GM19043 (cell line): Measurements from ENCODE around the gene CACNA1S.

Source experiments
- ATAC-seq: cut with Tn5 transposase; IDR thresholded peaks from one replicate; pipeline ENCODE4 v1.9.1; 2021; ENCODE audit warnings: low read depth; ENCODE audit not compliant: unreplicated experiment

CACNA1S gene

DNA sequence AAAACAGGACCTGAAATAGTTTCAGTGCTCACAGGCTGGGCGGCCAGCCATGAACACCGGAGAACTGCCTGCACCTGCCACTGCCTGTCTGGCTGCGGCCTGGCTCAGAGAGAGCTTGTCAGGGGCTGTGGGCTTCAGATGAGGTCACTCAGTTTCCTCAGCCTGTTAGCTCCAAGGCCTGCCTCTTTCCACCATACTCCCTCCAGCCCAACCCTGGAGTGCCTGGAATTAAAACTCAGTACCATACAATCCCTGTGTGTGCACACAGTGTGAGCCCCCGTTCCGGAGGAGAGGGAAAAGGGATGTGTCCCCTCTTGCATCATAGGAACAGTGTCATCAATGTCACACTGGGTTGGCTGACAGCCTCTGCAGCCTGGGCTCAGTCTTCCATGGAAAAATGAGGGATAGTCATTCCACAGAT lies 16.2 kb downstream of the CACNA1S start:
- no peak for ATAC-seq

DNA sequence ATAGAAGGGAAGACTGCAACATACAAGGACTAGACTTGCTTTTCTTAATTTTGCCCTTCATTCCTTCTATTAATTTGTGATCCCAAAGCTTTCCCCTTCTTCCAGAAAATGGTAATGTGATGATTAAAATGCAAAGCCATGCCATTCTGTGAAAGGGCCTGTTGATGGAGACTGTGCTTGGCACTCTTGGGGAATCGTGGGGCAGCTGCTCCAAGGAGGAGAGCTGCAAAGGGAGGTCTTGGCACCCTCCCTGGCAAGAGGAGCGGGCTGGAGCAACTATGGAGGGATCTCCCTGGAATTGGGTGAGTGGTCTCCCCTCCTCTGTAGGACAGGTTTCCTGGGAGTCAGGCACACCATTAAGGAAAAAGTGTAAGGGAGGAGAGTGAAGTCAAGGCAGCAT lies 16.6 kb downstream of the CACNA1S start:
- no peak for ATAC-seq

DNA sequence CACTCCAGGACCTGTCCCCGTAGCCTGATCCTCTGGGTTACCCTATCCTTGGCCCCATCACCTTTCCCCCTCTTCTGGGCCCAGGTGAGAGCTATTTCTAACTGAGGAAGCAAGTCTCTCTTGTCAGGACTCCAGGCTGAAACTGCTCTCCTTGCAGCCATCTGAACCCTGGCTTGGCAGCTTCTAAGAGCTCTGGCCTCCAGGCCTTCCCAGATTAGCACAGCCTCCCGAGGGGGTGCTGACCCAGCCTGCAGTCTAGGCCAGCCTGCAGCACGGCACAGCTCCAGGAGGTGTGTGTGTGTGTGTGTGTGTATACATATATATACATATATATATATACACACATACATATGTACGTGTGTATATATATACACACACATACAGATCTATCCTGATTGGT lies 17.4 kb downstream of the CACNA1S start:
- no peak for ATAC-seq

DNA sequence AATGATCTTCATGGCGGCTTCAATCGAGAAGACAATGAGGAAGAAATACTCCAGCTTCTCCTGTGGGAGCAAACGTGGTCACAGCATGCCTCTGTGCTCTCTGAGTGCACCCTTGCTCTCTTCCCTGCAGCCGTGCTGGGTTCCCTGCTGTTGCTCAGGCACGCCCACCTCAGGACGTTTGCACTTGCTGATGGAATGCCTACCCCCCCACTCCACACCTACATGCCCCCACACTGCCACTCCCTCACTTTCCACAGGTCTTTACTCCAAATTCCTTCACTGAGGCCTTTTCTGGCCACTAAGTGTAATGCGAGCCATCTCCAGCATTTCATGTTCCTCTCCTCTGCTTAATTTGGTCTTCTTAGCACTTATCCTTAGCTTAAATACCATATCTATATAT lies 18.3 kb downstream of the CACNA1S start:
- ATAC-seq = no peak

DNA sequence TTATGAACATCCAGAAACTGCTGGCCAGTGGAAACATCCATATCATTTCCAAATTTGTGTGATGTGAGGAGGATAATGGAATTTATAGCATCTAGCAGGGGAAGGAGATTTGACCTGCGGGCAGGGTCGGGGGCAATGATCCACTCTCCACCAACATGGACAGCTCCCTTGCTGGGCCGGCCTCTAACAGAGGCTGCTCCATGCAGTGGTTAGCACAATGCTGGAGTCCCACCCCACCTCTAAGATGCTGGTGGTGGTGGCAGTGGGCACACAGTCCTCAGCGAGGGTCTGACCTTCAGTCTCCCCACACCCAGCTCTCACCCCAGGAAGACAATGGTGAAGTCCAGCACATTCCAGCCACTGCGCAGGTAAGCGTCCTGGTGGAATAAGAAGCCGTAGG lies 18.7 kb downstream of the CACNA1S start:
- no peak for ATAC-seq

DNA sequence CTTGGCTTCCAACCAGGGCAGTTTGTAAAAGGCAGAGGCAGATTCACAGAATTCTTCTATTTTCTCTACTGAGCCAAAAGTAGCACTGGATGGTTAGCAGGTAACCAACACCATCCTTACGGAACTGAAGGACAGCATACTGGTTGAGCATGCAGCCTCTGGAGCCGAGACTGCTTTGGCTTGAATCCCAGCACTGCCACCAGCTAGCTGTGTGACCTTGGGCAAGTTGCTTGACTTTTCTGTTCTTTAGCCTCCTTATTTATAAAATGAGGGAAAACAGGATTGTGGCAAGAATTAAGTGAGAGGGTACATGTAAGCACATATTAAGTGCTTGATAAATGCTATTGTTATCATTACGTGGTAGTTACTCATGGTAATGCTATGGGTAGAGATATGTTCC lies 19.5 kb downstream of the CACNA1S start:
- ATAC-seq = no peak

DNA sequence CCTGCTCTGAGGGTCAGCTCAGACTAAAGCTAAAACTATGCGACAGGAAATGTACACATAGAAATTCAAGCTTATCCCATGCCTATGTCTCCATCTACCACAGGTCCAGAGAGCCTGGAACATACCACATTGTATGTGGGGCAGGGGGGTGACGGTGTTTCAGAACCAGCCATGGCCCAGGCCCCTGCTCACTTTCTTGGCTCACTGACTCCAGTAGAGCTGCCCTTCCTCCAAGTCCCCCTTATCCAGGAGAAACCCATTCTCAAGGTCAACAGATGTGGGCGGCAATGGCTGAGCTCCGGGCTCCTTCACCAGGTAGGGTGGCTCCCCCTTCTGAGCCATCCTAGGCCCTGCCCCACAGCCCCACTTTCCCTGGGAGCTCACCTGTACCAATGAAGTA lies 21.0 kb downstream of the CACNA1S start:
- ATAC-seq = no peak

DNA sequence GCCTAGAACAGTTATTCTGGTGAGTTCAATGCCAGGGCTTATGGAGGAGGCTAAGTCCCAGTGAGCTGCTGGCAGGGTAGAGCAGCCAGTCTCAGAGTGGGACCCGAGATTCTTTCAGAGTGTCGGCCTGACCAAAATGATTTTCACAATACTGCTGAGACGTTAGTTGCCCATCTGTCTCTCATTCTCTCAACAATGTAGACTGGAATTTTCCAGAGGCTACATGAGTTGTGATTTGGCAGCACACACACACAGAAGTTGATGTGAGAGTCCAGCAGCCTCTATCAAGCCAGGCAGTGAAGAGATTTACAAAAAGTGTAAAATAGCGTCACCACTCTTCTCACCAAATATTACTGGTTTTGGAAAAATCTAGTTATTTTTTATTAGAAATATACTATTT lies 21.7 kb downstream of the CACNA1S start:
- no peak for ATAC-seq

DNA sequence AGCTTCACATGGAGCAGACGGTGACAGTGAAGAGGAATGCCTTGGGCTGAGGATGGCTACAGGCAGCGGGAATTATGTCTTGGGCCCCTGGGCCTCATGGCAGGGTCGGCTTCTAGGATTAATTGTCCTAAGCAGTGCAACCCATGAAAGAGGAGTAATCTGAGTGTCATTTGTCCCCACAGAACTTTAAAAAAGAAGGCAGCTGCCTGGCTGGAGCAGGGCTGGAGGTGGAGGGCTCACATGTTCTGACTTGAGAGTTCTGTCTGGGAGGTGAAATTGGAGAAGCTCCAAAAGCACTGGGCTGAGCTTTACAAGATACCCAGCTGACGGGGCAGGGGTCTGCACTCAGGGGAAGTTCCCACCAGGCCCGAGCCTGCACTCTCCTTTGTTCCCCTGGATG lies 22.6 kb downstream of the CACNA1S start:
- ATAC-seq = no peak

DNA sequence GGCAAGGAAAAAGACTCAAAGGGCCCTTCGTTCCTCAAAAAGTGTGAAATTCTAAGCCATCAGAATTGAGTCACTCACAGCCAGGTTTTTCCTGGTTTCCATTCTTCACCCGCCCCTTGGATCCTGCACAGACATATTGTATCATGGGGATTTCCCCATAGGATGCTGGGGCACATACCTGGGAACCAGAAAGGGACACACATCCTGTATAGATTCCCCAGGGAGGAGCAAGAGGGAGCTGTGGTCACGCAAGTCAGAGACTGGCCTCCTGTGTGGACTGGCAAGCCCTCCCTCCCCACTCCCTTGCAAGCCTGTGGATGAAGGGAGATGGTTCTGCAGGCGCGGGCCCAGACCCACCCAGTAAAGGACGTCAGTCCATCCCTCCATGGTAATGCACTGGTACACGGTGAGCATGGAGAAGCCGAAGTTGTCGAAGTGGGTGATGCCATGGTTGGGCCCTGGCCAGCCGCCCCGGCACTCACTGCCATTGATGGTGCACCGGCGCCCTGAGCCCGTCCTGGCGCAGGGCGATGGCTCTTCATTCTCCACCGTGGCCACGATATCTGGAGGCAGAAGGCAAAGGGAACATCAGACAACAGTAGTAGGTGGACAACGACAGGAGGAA lies 23.2 kb downstream of the CACNA1S start:
- ATAC-seq = no peak

DNA sequence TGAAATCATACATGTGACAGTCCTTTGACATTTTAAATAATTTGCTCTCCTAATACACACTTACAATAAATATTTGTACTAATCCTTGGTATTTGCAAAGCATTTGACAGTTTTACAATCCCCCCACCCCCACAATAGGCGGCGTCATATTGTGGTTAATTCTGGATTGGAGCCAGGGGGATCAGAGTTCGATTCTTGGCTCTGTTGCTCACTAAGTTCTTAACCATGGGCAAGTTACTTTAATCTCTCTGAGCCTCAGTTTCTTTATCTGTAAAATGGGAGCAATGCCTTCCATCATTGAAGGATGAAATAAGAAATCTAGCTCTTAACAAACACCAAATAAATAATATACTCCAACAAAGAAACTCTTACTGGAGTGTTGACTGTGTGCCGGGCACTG lies 23.8 kb downstream of the CACNA1S start:
- ATAC-seq = no peak

DNA sequence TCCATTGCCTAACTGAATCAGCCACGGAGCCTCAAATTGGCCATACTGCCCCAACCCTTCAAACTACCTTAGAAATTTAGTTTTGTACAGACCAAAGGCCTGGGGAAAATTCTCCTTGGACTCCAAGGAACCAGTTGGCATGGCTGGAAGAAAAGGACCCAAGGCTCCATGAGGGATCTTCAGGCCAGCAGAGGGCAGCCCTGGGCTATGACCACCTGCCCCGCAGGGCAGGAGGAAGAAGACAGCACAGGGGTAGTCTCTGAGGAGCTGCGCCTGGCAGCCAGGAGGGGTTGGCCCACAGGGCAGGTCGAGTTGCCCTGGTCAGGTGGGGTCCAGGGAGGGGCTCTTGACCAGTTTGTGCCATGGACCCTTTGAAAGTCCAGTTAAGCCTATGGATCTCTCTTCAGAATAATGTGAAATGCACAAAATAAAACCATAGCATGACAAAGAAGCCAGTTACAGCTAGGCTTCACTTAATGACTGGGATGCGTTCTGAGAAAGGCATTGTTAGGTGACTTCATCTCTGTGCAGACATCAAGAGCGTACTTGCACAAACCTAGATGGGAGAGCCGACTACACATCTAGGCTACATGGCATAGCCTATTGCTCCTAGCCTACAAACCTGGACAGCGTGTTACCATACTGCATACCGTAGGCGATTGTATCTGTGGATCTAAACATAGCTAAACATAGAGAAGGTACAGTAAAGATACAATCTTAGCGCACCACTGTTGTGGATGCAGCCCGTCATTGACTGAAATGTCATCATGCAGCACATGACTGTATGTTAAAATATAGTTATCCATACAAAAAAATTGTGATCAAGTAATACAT lies 26.1 kb downstream of the CACNA1S start:
- ATAC-seq = no peak

DNA sequence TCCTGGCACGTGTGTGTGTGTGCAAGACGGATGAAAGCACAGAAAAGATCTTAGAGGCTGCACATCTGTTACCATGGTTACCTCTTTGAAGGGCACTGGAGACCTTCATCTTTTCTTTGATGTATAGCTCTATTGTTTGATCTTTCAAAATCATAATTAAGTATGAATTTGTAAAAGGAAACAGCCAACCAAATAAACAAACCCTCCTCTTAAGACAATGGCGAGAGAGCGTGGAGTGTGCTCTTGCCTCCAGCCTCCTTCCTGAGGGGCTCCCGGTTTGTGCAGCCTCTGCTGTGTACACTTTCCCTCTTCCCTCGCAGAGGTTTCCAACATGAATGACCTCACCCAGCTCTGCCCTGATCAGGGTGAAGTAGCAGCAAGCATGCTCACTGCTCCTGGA lies 27.9 kb downstream of the CACNA1S start:
- no peak for ATAC-seq

DNA sequence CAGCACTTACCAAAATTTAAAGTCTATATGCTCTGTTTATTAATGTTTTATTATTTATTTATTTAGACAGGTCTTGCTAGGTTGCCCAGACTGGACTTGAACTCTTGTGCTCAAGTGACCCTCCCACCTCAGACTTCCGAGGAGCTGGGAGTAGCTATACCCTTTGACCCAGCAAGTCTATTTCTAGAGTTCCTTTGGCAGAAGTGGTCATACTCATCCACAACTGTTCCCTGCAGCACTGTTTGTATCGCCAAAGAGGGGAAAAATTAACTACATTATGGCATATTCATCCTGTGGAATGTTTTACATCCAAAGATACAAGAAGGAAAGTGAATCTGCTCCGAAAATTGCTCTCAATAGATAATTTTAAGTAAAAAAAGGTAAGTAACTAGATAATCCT lies 28.5 kb downstream of the CACNA1S start:
- no peak for ATAC-seq

DNA sequence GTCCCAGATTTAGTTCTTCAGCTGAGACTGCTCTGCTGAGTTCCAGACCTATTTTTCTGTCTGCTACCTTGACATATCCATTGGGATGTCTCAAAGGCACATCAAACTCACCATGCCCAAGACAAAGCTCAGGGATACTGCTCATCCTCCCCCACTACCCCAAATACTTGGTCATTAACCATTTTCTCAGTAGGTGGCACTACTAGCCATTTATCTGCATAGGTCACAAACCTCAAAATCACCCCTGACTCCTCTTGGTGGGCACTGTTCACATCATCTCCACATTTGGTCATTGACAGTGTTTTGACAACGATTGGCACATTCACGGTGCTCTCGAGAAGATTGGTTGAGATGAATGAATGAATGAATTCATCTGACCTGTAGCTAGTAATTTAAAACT lies 32.1 kb downstream of the CACNA1S start:
- ATAC-seq = no peak

DNA sequence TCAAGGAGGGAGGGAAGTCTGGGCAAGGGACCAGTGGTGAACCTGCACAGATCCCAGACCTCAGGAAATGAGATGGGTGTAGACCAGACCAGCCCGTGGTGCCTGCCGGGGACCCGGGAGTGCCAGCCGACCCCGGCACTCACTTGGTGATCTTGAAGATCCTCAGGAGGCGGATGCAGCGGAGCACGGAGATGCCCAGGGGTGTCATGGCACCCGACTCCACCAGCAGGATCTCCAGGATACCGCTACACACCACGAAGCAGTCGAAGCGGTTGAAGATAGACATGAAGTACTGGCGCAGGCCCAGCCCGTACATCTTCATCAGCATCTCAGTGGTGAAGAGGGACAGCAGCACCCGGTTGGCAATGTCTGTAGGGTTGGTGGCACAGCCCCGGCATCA lies 34.5 kb downstream of the CACNA1S start:
- no peak for ATAC-seq

DNA sequence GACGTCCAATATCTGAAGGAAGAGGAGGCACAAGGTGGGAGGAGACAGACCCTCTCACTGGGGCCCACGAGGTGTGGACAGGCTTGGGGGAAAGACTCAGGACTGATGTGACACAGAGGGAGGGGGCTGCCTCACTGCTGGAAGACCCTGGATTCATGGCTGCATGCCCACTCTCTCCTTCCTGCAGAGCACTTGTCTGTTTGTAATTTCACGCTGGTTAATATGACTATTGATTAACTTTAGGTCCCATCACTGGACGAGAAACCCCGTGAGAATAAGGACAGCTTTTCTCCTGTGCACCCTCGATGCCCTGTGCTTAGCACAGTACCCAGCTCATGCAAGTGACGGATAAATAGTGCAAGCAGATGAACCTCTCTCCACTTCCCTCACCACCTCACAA lies 35.1 kb downstream of the CACNA1S start:
- no peak for ATAC-seq

DNA sequence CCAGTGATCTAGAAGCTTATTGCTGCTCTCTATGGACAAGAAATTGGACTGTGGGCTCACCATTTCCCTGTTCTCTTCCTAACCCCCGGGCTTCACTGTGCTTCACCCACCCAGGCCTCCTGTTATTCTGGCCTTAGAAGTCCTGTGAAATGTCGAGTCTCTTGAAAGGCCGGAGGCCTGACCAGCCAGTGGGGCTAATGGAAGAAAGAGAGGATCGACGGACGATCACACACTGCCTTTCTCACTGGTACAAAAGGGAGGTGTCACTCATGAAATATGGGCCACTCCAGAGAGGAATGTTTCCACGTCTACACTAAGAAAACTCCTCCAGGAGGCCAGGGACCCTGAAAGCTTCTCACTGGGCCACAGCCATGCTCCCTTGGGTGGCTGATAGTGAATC lies 36.1 kb downstream of the CACNA1S start:
- ATAC-seq = no peak

DNA sequence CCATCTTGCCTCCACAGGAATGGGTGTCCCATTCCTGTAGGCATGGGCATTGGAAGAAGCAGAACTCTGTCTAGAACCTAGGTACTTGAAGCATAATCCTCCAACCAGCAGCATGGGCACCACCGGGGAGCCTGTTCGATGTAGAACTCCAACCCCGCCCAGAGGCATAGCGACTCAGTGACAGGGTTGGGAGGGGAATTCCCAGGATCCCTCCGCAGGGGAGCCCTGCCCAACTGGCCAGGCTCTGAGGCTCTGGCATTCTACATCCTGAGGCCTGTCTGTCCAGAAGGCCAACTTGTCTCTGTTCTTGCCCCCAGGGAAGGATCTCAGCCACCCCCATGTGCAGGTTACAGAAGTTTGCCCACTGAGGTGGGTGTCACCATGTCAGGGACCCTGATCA lies 38.2 kb downstream of the CACNA1S start:
- no peak for ATAC-seq

DNA sequence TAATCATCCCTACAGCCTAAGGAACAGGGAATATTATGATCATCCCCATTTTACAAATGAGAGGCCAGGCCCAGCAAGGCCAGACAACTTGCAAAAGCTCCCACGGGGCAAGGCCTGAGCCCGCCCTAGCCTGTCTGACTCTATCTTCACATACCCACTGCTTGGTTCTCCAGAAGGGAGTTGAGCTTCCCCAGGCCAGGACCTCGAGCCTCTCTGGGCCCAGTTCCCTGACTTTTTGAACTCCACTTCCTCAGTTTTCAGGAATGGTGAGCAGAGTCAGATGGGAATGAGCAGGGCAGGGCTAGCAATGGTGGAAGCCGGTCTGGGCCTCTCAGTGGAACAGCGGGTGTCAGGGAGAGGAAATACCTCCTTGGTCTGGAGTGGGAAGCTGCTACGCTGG lies 39.3 kb downstream of the CACNA1S start:
- no peak for ATAC-seq

DNA sequence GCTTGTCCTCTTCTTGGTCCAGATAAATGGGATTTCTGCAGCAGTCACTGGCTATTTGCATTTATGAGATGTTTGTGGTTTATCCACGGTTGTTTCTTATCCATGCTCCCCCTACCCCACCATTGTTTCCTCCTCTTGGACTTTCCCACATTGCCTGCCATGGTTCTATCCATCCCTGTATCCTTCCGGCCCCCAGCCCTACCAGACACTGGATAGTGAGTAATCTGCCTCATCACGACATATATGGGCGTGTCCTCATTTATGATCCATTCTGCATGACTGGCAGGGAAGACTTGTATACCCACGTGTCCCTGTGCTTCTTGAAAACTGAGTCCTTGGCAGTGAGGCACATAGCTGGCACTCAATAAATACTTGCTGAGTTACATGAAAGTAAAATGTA lies 40.1 kb downstream of the CACNA1S start:
- ATAC-seq = no peak

DNA sequence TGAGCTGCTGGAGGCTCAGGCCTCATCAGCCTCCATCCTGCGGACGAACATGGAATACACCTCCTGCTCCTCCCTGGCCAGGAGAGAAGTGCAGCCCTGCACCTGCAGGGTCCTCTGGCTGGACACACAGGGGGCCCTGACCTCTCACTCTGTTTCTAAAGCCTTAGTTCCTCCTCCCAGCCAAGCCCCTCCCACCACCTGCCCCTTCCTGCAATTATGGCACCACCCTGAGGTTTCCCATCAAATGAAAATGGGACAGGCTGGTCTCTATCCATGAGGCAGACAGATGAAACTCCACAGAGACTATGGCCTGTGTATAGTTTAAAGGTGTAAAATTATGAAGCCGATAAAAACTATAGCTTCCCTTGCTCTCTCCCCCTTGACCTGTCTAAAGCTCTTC lies 42.6 kb downstream of the CACNA1S start:
- ATAC-seq = no peak
